Parathyroid adenoma (tissue), 2 donors: Measurements from ENCODE around the gene FYB2.

Experiments used
- H2AFZ ChIP-seq: fragments of 300-600 bp; sonication (generic); one replicate; pipeline ENCODE4 v1.7.0; 2017; ENCODE audit warnings: antibody characterized with exemption, mild to moderate bottlenecking
- H3K27ac ChIP-seq: fragments of 300-600 bp; sonication (generic); one replicate; pipeline ENCODE4 v1.7.0; 2017
- H3K27me3 ChIP-seq: fragments of 300-600 bp; sonication (generic); one replicate; pipeline ENCODE4 v1.7.0; 2017; ENCODE audit warnings: low read length; ENCODE audit not compliant: control insufficient read depth, insufficient read depth
- H3K36me3 ChIP-seq: fragments of 300-600 bp; sonication (generic); one replicate; pipeline ENCODE4 v1.7.0; 2017; ENCODE audit warnings: low read length; ENCODE audit not compliant: control insufficient read depth, insufficient read depth
- H3K4me1 ChIP-seq: fragments of 300-600 bp; sonication (generic); one replicate; pipeline ENCODE4 v1.7.0; 2017; ENCODE audit warnings: control low read depth
- H3K4me2 ChIP-seq: fragments of 300-600 bp; sonication (generic); one replicate; pipeline ENCODE4 v1.7.0; 2017; ENCODE audit warnings: low read length
- H3K4me3 ChIP-seq: fragments of 300-600 bp; sonication (generic); one replicate; pipeline ENCODE4 v1.7.0; 2017; ENCODE audit warnings: low read depth, low read length
- H3K79me2 ChIP-seq: fragments of 300-600 bp; sonication (generic); one replicate; pipeline ENCODE4 v1.7.0; 2017; ENCODE audit warnings: control low read depth
- H3K9ac ChIP-seq: fragments of 300-600 bp; sonication (generic); one replicate; pipeline ENCODE4 v1.7.0; 2017; ENCODE audit warnings: mild to moderate bottlenecking
- H3K9me3 ChIP-seq: fragments of 300-600 bp; sonication (generic); one replicate; pipeline ENCODE4 v1.7.0; 2017; ENCODE audit warnings: low read length; ENCODE audit not compliant: control insufficient read depth
- CTCF ChIP-seq: fragments of 300-600 bp; sonication (generic); IDR thresholded peaks from one replicate; pipeline ENCODE4 v1.7.0; 2017; ENCODE audit warnings: antibody characterized with exemption, mild to moderate bottlenecking
- donor health status: primary hyperparathyroidism.

Gene FYB2

GRCh38 chr1:56709995-56710394, 109.2 kb downstream of the FYB2 start:
- no peak overlapping the region for H3K27ac ChIP-seq
- no peak overlapping the region for H3K4me3 ChIP-seq
- no peak overlapping the region for H3K9ac ChIP-seq
- H3K36me3 ChIP-seq, result no peaks in the 10 kb centered on the region
- no peaks in the 10 kb centered on the region for H3K79me2 ChIP-seq
- H3K27me3 ChIP-seq, result no peaks in the 10 kb centered on the region
- no peaks in the 10 kb centered on the region for H3K9me3 ChIP-seq
- no peak for TF ChIP-seq CTCF
- H3K4me2 ChIP-seq, result no peak overlapping the region
- no peak overlapping the region for H2AFZ ChIP-seq
- no peaks in the 10 kb centered on the region for H3K4me1 ChIP-seq

GRCh38 chr1:56709269-56709880, 109.8 kb downstream of the FYB2 start:
- H3K36me3 ChIP-seq, result no peaks in the 10 kb centered on the region
- no peak overlapping the region for H2AFZ ChIP-seq
- no peak overlapping the region for H3K4me3 ChIP-seq
- no peaks in the 10 kb centered on the region for H3K79me2 ChIP-seq
- no peak overlapping the region for H3K9ac ChIP-seq
- peak; percentile 49 for TF ChIP-seq CTCF
- H3K4me1 ChIP-seq, result no peaks in the 10 kb centered on the region
- H3K27me3 ChIP-seq, result no peaks in the 10 kb centered on the region
- H3K4me2 ChIP-seq, result no peak overlapping the region
- no peak overlapping the region for H3K27ac ChIP-seq
- H3K9me3 ChIP-seq, result no peaks in the 10 kb centered on the region

GRCh38 chr1:56707379-56707778, 111.8 kb downstream of the FYB2 start:
- Histone ChIP-seq H3K27ac (no peak overlapping the region), H3K4me2 (no peak overlapping the region), H3K4me1 (no peaks in the 10 kb centered on the region), H3K27me3 (no peaks in the 10 kb centered on the region), H2AFZ (no peak overlapping the region), H3K9me3 (no peaks in the 10 kb centered on the region), H3K36me3 (no peaks in the 10 kb centered on the region), H3K4me3 (no peak overlapping the region), H3K9ac (no peak overlapping the region), H3K79me2 (no peaks in the 10 kb centered on the region)
- TF ChIP-seq CTCF, result no peak

GRCh38 chr1:56703747-56704146, 115.5 kb downstream of the FYB2 start:
- Histone ChIP-seq H3K9ac (no peak overlapping the region), H3K36me3 (no peaks in the 10 kb centered on the region), H3K9me3 (no peaks in the 10 kb centered on the region), H3K4me3 (no peak overlapping the region), H3K27ac (no peak overlapping the region), H3K79me2 (no peaks in the 10 kb centered on the region), H3K4me2 (no peak overlapping the region), H3K27me3 (no peaks in the 10 kb centered on the region), H2AFZ (no peak overlapping the region), H3K4me1 (no peaks in the 10 kb centered on the region)
- TF ChIP-seq CTCF, result no peak

- Histone ChIP-seq H3K4me3 (no peak overlapping the region), H3K4me2 (no peak overlapping the region), H3K79me2 (no peaks in the 10 kb centered on the region), H3K9me3 (no peaks in the 10 kb centered on the region), H3K36me3 (no peaks in the 10 kb centered on the region), H3K27me3 (no peaks in the 10 kb centered on the region), H3K9ac (no peak overlapping the region), H2AFZ (no peak overlapping the region), H3K27ac (no peak overlapping the region), H3K4me1 (no peaks in the 10 kb centered on the region)
- no peak for TF ChIP-seq CTCF
Measured at GRCh38 chr1:56696663-56697062, 122.5 kb downstream of the FYB2 start.
